ENCODE measurements around the gene SPPL2B. TPM values are rescaled to one million over a fixed set of nuclear protein-coding genes. Genes with fewer than 3 reads are reported as not detected.

SPPL2B gene
- total and polyA plus RNA-seq, 4 experiments from 2014 or later: 6.2 to 82.8 (median 43.1) TPM

DNA sequence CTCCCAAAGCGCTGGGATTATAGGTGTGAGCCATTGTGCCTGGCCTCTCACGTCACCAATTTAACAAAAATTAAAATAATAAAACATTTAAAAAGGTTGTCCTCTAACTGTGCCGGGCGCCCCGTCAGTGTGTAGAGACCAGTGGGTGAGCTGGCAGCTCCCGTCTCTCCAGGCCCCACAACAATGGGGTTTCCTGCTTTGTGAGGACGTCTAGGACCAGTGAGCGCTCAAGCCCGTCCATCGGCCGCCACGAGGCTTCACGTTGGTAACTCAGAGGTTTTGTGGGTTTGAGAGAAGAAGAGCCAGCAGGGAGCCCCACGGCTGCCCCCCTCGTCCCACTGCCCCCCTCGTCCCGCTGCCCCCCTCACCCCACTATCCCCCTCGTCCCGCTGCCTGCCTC is 4.8 kb upstream of the SPPL2B start:
- H3K36me3 Mint-ChIP-seq: peaks cover 10 to 33% of the 10 kb centered on the region in 2 donors
- no peaks in the 10 kb centered on the region for H3K27me3 Mint-ChIP-seq

GRCh38 chr19:2324220-2324948 is 4.1 kb upstream of the SPPL2B start:
- Mint-ChIP-seq H3K27me3 (no peaks in the 10 kb centered on the region), H3K27ac (peak overlapping the region in 1 of 7 donors; percentile 69), H3K4me1 (peaks cover 15 to 35% (median 28%) of the 10 kb centered on the region in 4 donors), H3K4me3 (no peak overlapping the region), H3K9me3 (peaks cover 0 to 2% (median 0%) of the 10 kb centered on the region in 8 donors), H3K36me3 (peaks cover 10 to 33% of the 10 kb centered on the region in 2 donors)
- POLR2A ChIA-PET (ENCODE audit: partially characterized antibody): interaction anchor here (1.4 kb wide), 1 partner anchor 104 kb away, joined by 3 read pairs; no protein-coding TSS in a partner anchor
- Histone ChIP-seq H3K4me3 (ENCODE audit: low read length in 2 of 2) (no peak overlapping the region), H3K36me3 (ENCODE audit: insufficient read depth, low read length) (peaks cover 6% of the 10 kb centered on the region), H3K4me1 (ENCODE audit: insufficient read depth, low read length) (peaks cover 27% of the 10 kb centered on the region), H3K27ac (ENCODE audit: low read depth, low read length) (no peak overlapping the region), H3K27me3 (ENCODE audit: insufficient read depth, low read length) (no peaks in the 10 kb centered on the region), H3K9me3 (ENCODE audit: control insufficient read depth in 1 of 2, low read length in 2 of 2) (no peaks in the 10 kb centered on the region)
- intact Hi-C loops (cut with micrococcal nuclease): no loop called here
- DNase-seq: peak in 1 of 5 donors; percentile 13
- CTCF ChIA-PET (ENCODE audit: partially characterized antibody): no interaction called here

More for the DNA sequence above, 4.8 kb upstream of the SPPL2B start:
- H3K9me3 ChIP-seq (ENCODE audit: control insufficient read depth in 1 of 2, low read length in 2 of 2): no peaks in the 10 kb centered on the region
- no peaks in the 10 kb centered on the region for H3K27me3 ChIP-seq (ENCODE audit: insufficient read depth, low read length)
- Mint-ChIP-seq H3K27ac (no peak overlapping the region), H3K4me3 (no peak overlapping the region), H3K9me3 (peaks cover 0 to 2% (median 0%) of the 10 kb centered on the region in 8 donors), H3K4me1 (peaks cover 12 to 30% (median 24%) of the 10 kb centered on the region in 4 donors)
- H3K4me3 ChIP-seq (ENCODE audit: low read length in 2 of 2): no peak overlapping the region
- CTCF ChIA-PET (ENCODE audit: partially characterized antibody): no interaction called here
- H3K4me1 ChIP-seq (ENCODE audit: insufficient read depth, low read length): peaks cover 22% of the 10 kb centered on the region
- intact Hi-C loops (cut with micrococcal nuclease): no loop called here
- POLR2A ChIA-PET (ENCODE audit: partially characterized antibody): no interaction called here
- DNase-seq: peak in 1 of 5 donors; percentile 30
- H3K27ac ChIP-seq (ENCODE audit: low read depth, low read length): no peak overlapping the region
- H3K36me3 ChIP-seq (ENCODE audit: insufficient read depth, low read length): peaks cover 6% of the 10 kb centered on the region

- no peaks in the 10 kb centered on the region for H3K27me3 ChIP-seq (ENCODE audit: insufficient read depth, low read length)
- intact Hi-C loops (cut with micrococcal nuclease): loop anchor here (5.0 kb wide), 2 partner anchors 33 to 53 kb away; no protein-coding TSS in a partner anchor
- CTCF ChIA-PET (ENCODE audit: partially characterized antibody): no interaction called here
Measured at GRCh38 chr19:2325281-2326046, 3.0 kb upstream of the SPPL2B start.

GRCh38 chr19:2326699-2327360 is 1.7 kb upstream of the SPPL2B start:
- intact Hi-C loops (cut with micrococcal nuclease): loop anchor here (5.0 kb wide), 2 partner anchors 35 to 55 kb away; no protein-coding TSS in a partner anchor
- Mint-ChIP-seq H3K27ac (peak overlapping the region; percentile 74 to 100 (median 99)), H3K4me1 (peaks cover 20 to 56% (median 43%) of the 10 kb centered on the region in 4 donors), H3K9me3 (peaks cover 0 to 2% (median 0%) of the 10 kb centered on the region in 8 donors), H3K4me3 (peak overlapping the region; percentile 54 to 100 (median 100)), H3K27me3 (no peaks in the 10 kb centered on the region), H3K36me3 (peaks cover 10 to 35% of the 10 kb centered on the region in 2 donors)
- ChIA-PET POLR2A (ENCODE audit: partially characterized antibody) (interaction anchor here (0.9 to 1.9 kb wide), 5 partner anchors 36 to 111 kb away, joined by 3 to 10 read pairs (median 3); partner anchors contain the start of gene TIMM13), CTCF (ENCODE audit: partially characterized antibody) (no interaction called here)
- no peaks in the 10 kb centered on the region for H3K27me3 ChIP-seq (ENCODE audit: insufficient read depth, low read length)
- H3K36me3 ChIP-seq (ENCODE audit: insufficient read depth, low read length): peaks cover 6% of the 10 kb centered on the region
- DNase-seq: peak in 1 of 5 donors; percentile 24
- H3K4me3 ChIP-seq (ENCODE audit: low read length in 2 of 2): no peak overlapping the region
- H3K9me3 ChIP-seq (ENCODE audit: control insufficient read depth in 1 of 2, low read length in 2 of 2): no peaks in the 10 kb centered on the region
- peaks cover 42% of the 10 kb centered on the region for H3K4me1 ChIP-seq (ENCODE audit: insufficient read depth, low read length)
- peak overlapping the region; percentile 76 for H3K27ac ChIP-seq (ENCODE audit: low read depth, low read length)

More at GRCh38 chr19:2325281-2326046, 3.0 kb upstream of the SPPL2B start:
- no peak overlapping the region for H3K4me3 ChIP-seq (ENCODE audit: low read length in 2 of 2)
- POLR2A ChIA-PET (ENCODE audit: partially characterized antibody): interaction anchor here (0.6 to 1.4 kb wide), 2 partner anchors 90 to 102 kb away, joined by 3 to 4 read pairs; partner anchors contain the start of gene PLEKHJ1
- peaks cover 20 to 45% (median 37%) of the 10 kb centered on the region in 4 donors for H3K4me1 Mint-ChIP-seq
- H3K4me3 Mint-ChIP-seq: peak overlapping the region in 3 of 8 donors; percentile 3 to 74 (median 23)
- H3K36me3 Mint-ChIP-seq: peaks cover 10 to 36% of the 10 kb centered on the region in 2 donors
- H3K36me3 ChIP-seq (ENCODE audit: insufficient read depth, low read length): peaks cover 6% of the 10 kb centered on the region
- peak in 1 of 5 donors; percentile 33 for DNase-seq
- no peaks in the 10 kb centered on the region for H3K27me3 Mint-ChIP-seq
- no peak overlapping the region for H3K27ac ChIP-seq (ENCODE audit: low read depth, low read length)
- peaks cover 37% of the 10 kb centered on the region for H3K4me1 ChIP-seq (ENCODE audit: insufficient read depth, low read length)
- no peaks in the 10 kb centered on the region for H3K9me3 ChIP-seq (ENCODE audit: control insufficient read depth in 1 of 2, low read length in 2 of 2)
- peaks cover 0 to 2% (median 0%) of the 10 kb centered on the region in 8 donors for H3K9me3 Mint-ChIP-seq
- H3K27ac Mint-ChIP-seq: peak overlapping the region in 5 of 7 donors; percentile 66 to 98 (median 77)

DNA sequence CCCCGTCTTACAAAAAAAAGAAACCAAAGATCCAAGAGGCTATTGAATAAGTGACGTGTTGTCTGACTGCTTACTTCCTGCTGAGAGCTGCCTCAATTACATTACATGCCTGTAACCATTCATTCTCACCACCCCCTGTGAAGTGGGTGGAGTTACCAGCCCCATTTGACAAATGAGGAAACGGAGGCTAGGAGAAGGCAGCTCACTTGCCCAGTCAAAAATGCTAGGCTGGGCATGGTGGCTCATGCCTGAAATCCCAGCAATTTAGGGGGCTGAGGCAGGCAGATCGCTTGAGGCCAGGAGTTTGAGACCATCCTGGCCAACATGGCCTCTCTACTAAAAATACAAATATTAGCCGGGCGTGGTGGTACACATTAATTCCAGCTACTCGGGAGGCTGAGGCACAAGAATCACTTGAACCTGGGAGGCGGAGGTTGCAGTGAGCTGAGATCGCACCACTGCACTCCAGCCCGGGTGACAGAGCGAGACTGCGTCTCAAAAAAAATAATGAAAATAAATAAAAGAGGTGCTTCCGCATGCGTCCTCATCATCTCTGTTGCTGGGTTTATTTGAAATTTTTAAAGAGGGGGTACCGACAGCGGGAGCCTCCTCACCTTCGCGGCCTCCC is 597 bp upstream of the SPPL2B start:
- peak; percentile 52 to 85 (median 69) for DNase-seq
- intact Hi-C loops (cut with micrococcal nuclease): loop anchor here (1.0 to 5.0 kb wide), 4 partner anchors 36 to 99 kb away; partner anchors contain the start of genes PLEKHJ1, SF3A2 and TIMM13
- no peaks in the 10 kb centered on the region for H3K27me3 ChIP-seq (ENCODE audit: insufficient read depth, low read length)
- H3K4me3 Mint-ChIP-seq: peak overlapping the region; percentile 99 to 100 (median 100)
- peaks cover 49% of the 10 kb centered on the region for H3K4me1 ChIP-seq (ENCODE audit: insufficient read depth, low read length)
- H3K36me3 ChIP-seq (ENCODE audit: insufficient read depth, low read length): peaks cover 6% of the 10 kb centered on the region
- peaks cover 22 to 61% (median 47%) of the 10 kb centered on the region in 4 donors for H3K4me1 Mint-ChIP-seq
- H3K9me3 Mint-ChIP-seq: peaks cover 0 to 2% (median 0%) of the 10 kb centered on the region in 8 donors
- H3K9me3 ChIP-seq (ENCODE audit: control insufficient read depth in 1 of 2, low read length in 2 of 2): no peaks in the 10 kb centered on the region
- H3K27me3 Mint-ChIP-seq: no peaks in the 10 kb centered on the region
- peaks cover 10 to 30% of the 10 kb centered on the region in 2 donors for H3K36me3 Mint-ChIP-seq
- H3K27ac ChIP-seq (ENCODE audit: low read depth, low read length): peak overlapping the region; percentile 76
- H3K27ac Mint-ChIP-seq: peak overlapping the region; percentile 97 to 100 (median 99)
- CTCF ChIA-PET (ENCODE audit: partially characterized antibody): interaction anchor here (1.0 kb wide), 1 partner anchor 11 kb away, joined by 3 read pairs; no protein-coding TSS in a partner anchor
- POLR2A ChIA-PET (ENCODE audit: partially characterized antibody): interaction anchor here (0.7 to 1.9 kb wide), 13 partner anchors 26 to 112 kb away, joined by 3 to 10 read pairs (median 4); partner anchors contain the start of gene TIMM13
- peak overlapping the region; percentile 82 to 88 for H3K4me3 ChIP-seq (ENCODE audit: low read length in 2 of 2)

GRCh38 chr19:2329149-2329478 is 630 bp downstream of the SPPL2B start:
- peak overlapping the region; percentile 76 for H3K27ac ChIP-seq (ENCODE audit: low read depth, low read length)
- peaks cover 49% of the 10 kb centered on the region for H3K4me1 ChIP-seq (ENCODE audit: insufficient read depth, low read length)
- DNase-seq: peak in 1 of 5 donors; percentile 27
- Mint-ChIP-seq H3K9me3 (peaks cover 0 to 2% (median 0%) of the 10 kb centered on the region in 8 donors), H3K27ac (peak overlapping the region; percentile 82 to 95 (median 87)), H3K4me1 (peaks cover 22 to 61% (median 47%) of the 10 kb centered on the region in 4 donors), H3K27me3 (no peaks in the 10 kb centered on the region), H3K4me3 (peak overlapping the region; percentile 83 to 100 (median 87)), H3K36me3 (peaks cover 10 to 27% of the 10 kb centered on the region in 2 donors)
- peak overlapping the region; percentile 39 to 82 for H3K4me3 ChIP-seq (ENCODE audit: low read length in 2 of 2)
- ChIA-PET CTCF (ENCODE audit: partially characterized antibody) (interaction anchor here (0.8 kb wide), 1 partner anchor 54 kb away, joined by 3 read pairs; no protein-coding TSS in a partner anchor), POLR2A (ENCODE audit: partially characterized antibody) (interaction anchor here (1.2 to 1.3 kb wide), 2 partner anchors 54 to 71 kb away, joined by 3 to 5 read pairs; no protein-coding TSS in a partner anchor)
- peaks cover 6% of the 10 kb centered on the region for H3K36me3 ChIP-seq (ENCODE audit: insufficient read depth, low read length)
- H3K9me3 ChIP-seq (ENCODE audit: control insufficient read depth in 1 of 2, low read length in 2 of 2): no peaks in the 10 kb centered on the region
- no peaks in the 10 kb centered on the region for H3K27me3 ChIP-seq (ENCODE audit: insufficient read depth, low read length)
- intact Hi-C loops (cut with micrococcal nuclease): loop anchor here (5.0 kb wide), 2 partner anchors 37 to 57 kb away; no protein-coding TSS in a partner anchor
